ENCODE data around the gene PRR30. TPM values are rescaled to one million over a fixed set of nuclear protein-coding genes. Genes with fewer than 3 reads are reported as not detected.

The PRR30 gene
- total RNA-seq (2021; ENCODE audit: unreplicated experiment) (not detected), Bru-seq, nascent RNA (not detected), BruChase-seq, experiment 1, labeled RNA remaining after a 6-hour chase (not detected), BruChase-seq, experiment 2, labeled RNA remaining after a 2-hour chase (not detected)
- polyA plus RNA-seq (2012) = not detected in 2 replicates
- long read RNA-seq = 0 reads

DNA sequence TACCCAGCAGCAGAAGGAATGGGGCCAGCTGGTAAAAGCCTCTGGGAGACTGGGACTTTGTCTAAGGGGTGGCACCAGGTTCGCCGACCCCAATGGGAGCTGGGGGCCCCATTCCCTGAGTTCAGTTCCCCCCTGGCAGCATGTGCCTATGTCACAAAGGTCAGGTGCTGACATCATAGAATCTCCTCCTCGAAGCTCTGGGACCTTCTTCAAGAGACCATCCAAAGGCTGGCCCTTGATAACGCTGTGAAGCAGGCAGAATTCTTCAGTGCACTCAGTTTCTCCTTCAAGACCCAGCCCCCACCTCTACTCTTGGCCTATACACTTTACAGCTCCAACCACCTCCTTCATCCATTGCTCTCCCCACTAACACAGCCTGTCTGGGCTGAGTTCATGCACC lies at the start of gene PRR30:
TSS of gene PRR30 (minus strand) at position 101 of the 400 bp plus-strand sequence. CDS start 1,081 bp downstream, outside the sequence.
- no TSS peak for BruUV-seq (replicated peaks)
- CTCF ChIA-PET = no interaction called here
- H3K79me2 ChIP-seq (ENCODE audit: insufficient read depth, low read length) = peaks cover under 1% of the 10 kb centered on the region; the same call in 1 of the 2 replicates
- H3K9ac ChIP-seq (ENCODE audit: low read length) = no peak within 1 kb of the TSS
- H3K36me3 ChIP-seq (ENCODE audit: control insufficient read depth in 1 of 2, insufficient read depth in 2 of 2, low read length in 2 of 2) = no peaks in the 10 kb centered on the region
- H3K4me2 ChIP-seq (ENCODE audit: low read length) = no peak within 1 kb of the TSS
- RAD21 ChIA-PET (ENCODE audit: low non-redundant PET in 1 of 2, low total read pairs in 2 of 2, uncharacterized antibody in 2 of 2, unreplicated experiment in 2 of 2) = no interaction called here
- no peak within 1 kb of the TSS for H3K27ac ChIP-seq (ENCODE audit: low read depth, low read length)
- no peaks in the 10 kb centered on the region for H3K27me3 ChIP-seq (ENCODE audit: insufficient read depth, low read length)
- ATAC-seq (no peak), DNase-seq (ENCODE audit: low read depth, low spot score) (no peak)
- H2AFZ ChIP-seq (ENCODE audit: low read depth, low read length, poor library complexity, severe bottlenecking) = no peak within 1 kb of the TSS
- POLR2A ChIA-PET = no interaction called here
- intact Hi-C loops (cut with micrococcal nuclease) = no loop called here
- no peak within 1 kb of the TSS for H3K4me3 ChIP-seq (replicated peaks in 1 of 2; ENCODE audit: low read depth in 1 of 2, low read length in 2 of 2)
- H3K9me2 ChIP-seq (ENCODE audit: insufficient read depth) = no peaks in the 10 kb centered on the region
- H3K4me1 ChIP-seq (ENCODE audit: control insufficient read depth in 1 of 2, insufficient read depth in 2 of 2, low read length in 2 of 2) = peaks cover 0 to 7% of the 10 kb centered on the region in 2 experiments; a peak in 2 of 4 replicates
- H3K9me3 ChIP-seq (ENCODE audit: control insufficient read depth in 1 of 2, insufficient read depth in 1 of 2, low read depth in 1 of 2, low read length in 2 of 2) = peaks cover 0 to 4% of the 10 kb centered on the region in 2 experiments; a peak in 1 of 4 replicates
- TF ChIP-seq JUND (IDR thresholded peaks at IDR 0.05) (no peak), ZNF274 (IDR thresholded peaks at IDR 0.05; ENCODE audit: low read depth, low read length) (no peak), EZH2phosphoT487 (IDR thresholded peaks at IDR 0.05; ENCODE audit: borderline replicate concordance) (no peak), EGR1 (IDR thresholded peaks at IDR 0.05; ENCODE audit: low read depth) (no peak), FOSL1 (IDR thresholded peaks at IDR 0.05; ENCODE audit: low read depth) (no peak), EZH2 (IDR thresholded peaks at IDR 0.05) (no peak)
- H4K20me1 ChIP-seq (ENCODE audit: insufficient read depth) = no peaks in the 10 kb centered on the region

- Histone ChIP-seq H2AFZ (ENCODE audit: low read depth, low read length, poor library complexity, severe bottlenecking) (no peak overlapping the region), H3K9ac (ENCODE audit: low read length) (no peak overlapping the region), H3K4me3 (replicated peaks in 1 of 2; ENCODE audit: low read depth in 1 of 2, low read length in 2 of 2) (no peak overlapping the region), H3K36me3 (ENCODE audit: control insufficient read depth in 1 of 2, insufficient read depth in 2 of 2, low read length in 2 of 2) (no peaks in the 10 kb centered on the region), H3K79me2 (ENCODE audit: insufficient read depth, low read length) (no peaks in the 10 kb centered on the region), H3K4me1 (ENCODE audit: control insufficient read depth in 1 of 2, insufficient read depth in 2 of 2, low read length in 2 of 2) (no peaks in the 10 kb centered on the region), H3K4me2 (ENCODE audit: low read length) (no peak overlapping the region), H3K9me3 (ENCODE audit: control insufficient read depth in 1 of 2, insufficient read depth in 1 of 2, low read depth in 1 of 2, low read length in 2 of 2) (no peaks in the 10 kb centered on the region), H3K9me2 (ENCODE audit: insufficient read depth) (no peaks in the 10 kb centered on the region), H4K20me1 (ENCODE audit: insufficient read depth) (no peaks in the 10 kb centered on the region), H3K27ac (ENCODE audit: low read depth, low read length) (no peak overlapping the region), H3K27me3 (ENCODE audit: insufficient read depth, low read length) (no peaks in the 10 kb centered on the region)
- RAD21 ChIA-PET (ENCODE audit: low non-redundant PET in 1 of 2, low total read pairs in 2 of 2, uncharacterized antibody in 2 of 2, unreplicated experiment in 2 of 2) = no interaction called here
- DNase-seq (ENCODE audit: low read depth, low spot score) (no peak), ATAC-seq (no peak)
- POLR2A ChIA-PET = no interaction called here
- BruUV-seq (replicated peaks) = no TSS peak
- intact Hi-C loops (cut with micrococcal nuclease) = no loop called here
- CTCF ChIA-PET = no interaction called here
- TF ChIP-seq MAX (IDR thresholded peaks at IDR 0.05) (no peak), CEBPB (IDR thresholded peaks at IDR 0.05; ENCODE audit: low read depth) (no peak), ZFX (IDR thresholded peaks at IDR 0.05) (no peak), ELF1 (IDR thresholded peaks at IDR 0.05; ENCODE audit: borderline replicate concordance, low read depth) (no peak), JUND (IDR thresholded peaks at IDR 0.05) (no peak), EZH2phosphoT487 (IDR thresholded peaks at IDR 0.05; ENCODE audit: borderline replicate concordance) (no peak), RAD21 (IDR thresholded peaks at IDR 0.05; ENCODE audit: low read depth) (no peak), SRF (IDR thresholded peaks at IDR 0.05; ENCODE audit: low read depth) (no peak), CTCF (IDR thresholded peaks at IDR 0.05 in 2 of 3, conservative IDR thresholded peaks at IDR 0.05 in 1 of 3; ENCODE audit: borderline replicate concordance in 1 of 3, insufficient read depth in 1 of 3, low read depth in 2 of 3, low read length in 2 of 3) (no peak), POLR2AphosphoS5 (IDR thresholded peaks at IDR 0.05; ENCODE audit: low read depth, low read length) (no peak)
- TF ChIP-seq, protein P1, sequence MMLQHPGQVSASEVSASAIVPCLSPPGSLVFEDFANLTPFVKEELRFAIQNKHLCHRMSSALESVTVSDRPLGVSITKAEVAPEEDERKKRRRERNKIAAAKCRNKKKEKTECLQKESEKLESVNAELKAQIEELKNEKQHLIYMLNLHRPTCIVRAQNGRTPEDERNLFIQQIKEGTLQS (IDR thresholded peaks at IDR 0.05) = no peak
- TF ChIP-seq, protein P2, sequence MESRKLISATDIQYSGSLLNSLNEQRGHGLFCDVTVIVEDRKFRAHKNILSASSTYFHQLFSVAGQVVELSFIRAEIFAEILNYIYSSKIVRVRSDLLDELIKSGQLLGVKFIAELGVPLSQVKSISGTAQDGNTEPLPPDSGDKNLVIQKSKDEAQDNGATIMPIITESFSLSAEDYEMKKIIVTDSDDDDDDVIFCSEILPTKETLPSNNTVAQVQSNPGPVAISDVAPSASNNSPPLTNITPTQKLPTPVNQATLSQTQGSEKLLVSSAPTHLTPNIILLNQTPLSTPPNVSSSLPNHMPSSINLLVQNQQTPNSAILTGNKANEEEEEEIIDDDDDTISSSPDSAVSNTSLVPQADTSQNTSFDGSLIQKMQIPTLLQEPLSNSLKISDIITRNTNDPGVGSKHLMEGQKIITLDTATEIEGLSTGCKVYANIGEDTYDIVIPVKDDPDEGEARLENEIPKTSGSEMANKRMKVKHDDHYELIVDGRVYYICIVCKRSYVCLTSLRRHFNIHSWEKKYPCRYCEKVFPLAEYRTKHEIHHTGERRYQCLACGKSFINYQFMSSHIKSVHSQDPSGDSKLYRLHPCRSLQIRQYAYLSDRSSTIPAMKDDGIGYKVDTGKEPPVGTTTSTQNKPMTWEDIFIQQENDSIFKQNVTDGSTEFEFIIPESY (IDR thresholded peaks at IDR 0.05; ENCODE audit: extremely low read depth, insufficient replicate concordance, low read length) = no peak
Measured at GRCh38 chr2:27186613-27187345, 47.6 kb upstream of the PRR30 start.

Measured in HCT116 (cell line).